ENCODE measurements around the gene TRAPPC1.

DNA sequence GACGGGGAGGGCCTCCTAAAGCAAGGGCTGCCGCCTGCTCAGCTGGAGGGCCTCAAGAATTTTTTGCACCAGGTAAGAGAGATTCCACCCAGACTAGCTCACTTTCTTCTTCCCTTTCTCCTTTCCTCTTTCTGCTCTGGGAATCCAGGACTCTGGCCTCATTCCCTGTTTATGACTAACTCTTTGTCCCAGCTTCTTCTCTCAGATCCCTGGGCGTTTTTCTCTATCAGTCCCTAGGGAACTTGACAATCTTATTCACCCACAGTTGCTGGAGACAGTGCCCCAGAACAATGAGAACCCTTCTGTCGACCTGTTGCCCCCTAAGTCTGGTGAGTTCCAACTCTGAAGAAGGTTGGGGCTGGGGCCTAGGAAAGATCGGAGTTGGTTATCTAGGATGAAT lies 15.9 kb upstream of the TRAPPC1 start:
- TF ChIP-seq POLR2A (IDR thresholded peaks at IDR 0.05), result no peak
- TF ChIP-seq, protein P1, sequence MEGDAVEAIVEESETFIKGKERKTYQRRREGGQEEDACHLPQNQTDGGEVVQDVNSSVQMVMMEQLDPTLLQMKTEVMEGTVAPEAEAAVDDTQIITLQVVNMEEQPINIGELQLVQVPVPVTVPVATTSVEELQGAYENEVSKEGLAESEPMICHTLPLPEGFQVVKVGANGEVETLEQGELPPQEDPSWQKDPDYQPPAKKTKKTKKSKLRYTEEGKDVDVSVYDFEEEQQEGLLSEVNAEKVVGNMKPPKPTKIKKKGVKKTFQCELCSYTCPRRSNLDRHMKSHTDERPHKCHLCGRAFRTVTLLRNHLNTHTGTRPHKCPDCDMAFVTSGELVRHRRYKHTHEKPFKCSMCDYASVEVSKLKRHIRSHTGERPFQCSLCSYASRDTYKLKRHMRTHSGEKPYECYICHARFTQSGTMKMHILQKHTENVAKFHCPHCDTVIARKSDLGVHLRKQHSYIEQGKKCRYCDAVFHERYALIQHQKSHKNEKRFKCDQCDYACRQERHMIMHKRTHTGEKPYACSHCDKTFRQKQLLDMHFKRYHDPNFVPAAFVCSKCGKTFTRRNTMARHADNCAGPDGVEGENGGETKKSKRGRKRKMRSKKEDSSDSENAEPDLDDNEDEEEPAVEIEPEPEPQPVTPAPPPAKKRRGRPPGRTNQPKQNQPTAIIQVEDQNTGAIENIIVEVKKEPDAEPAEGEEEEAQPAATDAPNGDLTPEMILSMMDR (IDR thresholded peaks at IDR 0.05), result no peak

Measured in Peyer's patch (tissue), 4 donors.